Activated CD4-positive, alpha-beta memory T cell treated with anti-CD3 and anti-CD28 coated beads for 36 hours (primary cell): Measurements from ENCODE around the gene CIT. TPM values are rescaled to one million over a fixed set of nuclear protein-coding genes. Genes with fewer than 3 reads are reported as not detected.

ENCODE experiments used
- CTCF ChIA-PET: fragments of 350-600 bp; sonication (Branson Sonifier 250); formaldehyde crosslinking; loops from one replicate; lab custom pipeline; 2021; ENCODE audit warnings: antibody characterized with exemption, inconsistent platforms; lab: Charles Lee
- POLR2A ChIA-PET: fragments of 350-600 bp; sonication (Branson Sonifier 250); formaldehyde crosslinking; loops from one replicate; lab custom pipeline; 2021; ENCODE audit warnings: antibody characterized with exemption; lab: Charles Lee
- DNase-seq: peaks from one replicate; pipeline ENCODE4 v3.0.0-alpha.2; 2020
- H3K27ac Mint-ChIP-seq: one replicate; pipeline ENCODE4 v1.8.0; 2021; ENCODE audit warnings: mixed read lengths
- H3K27me3 Mint-ChIP-seq: one replicate; pipeline ENCODE4 v1.8.0; 2021; ENCODE audit warnings: mixed read lengths
- H3K36me3 Mint-ChIP-seq: one replicate; pipeline ENCODE4 v1.8.0; 2021; ENCODE audit warnings: mixed read lengths
- H3K4me1 Mint-ChIP-seq: one replicate; pipeline ENCODE4 v1.8.0; 2021; ENCODE audit warnings: low read depth, mixed read lengths
- H3K4me3 Mint-ChIP-seq: one replicate; pipeline ENCODE4 v1.8.0; 2021; ENCODE audit warnings: mild to moderate bottlenecking, mixed read lengths
- H3K9me3 Mint-ChIP-seq: one replicate; pipeline ENCODE4 v1.8.0; 2021; ENCODE audit warnings: mixed read lengths
- intact Hi-C: fragments of 100-400 bp; cut with micrococcal nuclease; formaldehyde crosslinking; loops from one replicate; pipeline ENCODE4 v1.15.1; 2023
- total RNA-seq, 2 experiments: library from RNA; stranded (reverse); gene quantifications; one replicate each; pipeline ENCODE4 v1.2.3, GENCODE V29; 2021

CIT gene
- total RNA-seq, 2 experiments from 2014 or later, result 57.5 to 61.7 TPM

DNA sequence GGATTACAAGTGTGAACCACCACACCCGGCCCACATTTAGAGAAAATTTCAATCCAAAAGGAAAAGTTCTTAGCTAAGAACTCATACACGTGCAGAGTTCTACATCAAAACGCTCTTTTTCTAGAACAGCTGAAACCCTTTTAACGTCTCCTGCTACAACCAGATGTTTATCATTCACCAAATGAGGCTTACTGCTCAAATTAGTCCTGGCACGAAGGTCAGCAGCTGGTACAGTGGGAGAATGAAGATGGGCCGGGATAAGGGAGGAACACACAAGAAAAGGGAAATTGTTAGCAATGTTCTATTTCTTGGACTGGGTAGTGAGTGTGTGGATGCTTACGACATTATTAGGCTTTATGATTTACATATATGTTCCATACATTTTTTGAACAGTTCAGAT, 171.9 kb downstream of the CIT start:
- H3K27me3 Mint-ChIP-seq, result no peaks in the 10 kb centered on the region
- DNase-seq, result no peak
- CTCF ChIA-PET, result no interaction called here
- POLR2A ChIA-PET, result no interaction called here
- no peak overlapping the region for H3K4me3 Mint-ChIP-seq
- no peaks in the 10 kb centered on the region for H3K9me3 Mint-ChIP-seq
- H3K27ac Mint-ChIP-seq, result no peak overlapping the region
- intact Hi-C loops, result no loop called here
- peaks cover 19% of the 10 kb centered on the region for H3K36me3 Mint-ChIP-seq
- no peaks in the 10 kb centered on the region for H3K4me1 Mint-ChIP-seq

DNA sequence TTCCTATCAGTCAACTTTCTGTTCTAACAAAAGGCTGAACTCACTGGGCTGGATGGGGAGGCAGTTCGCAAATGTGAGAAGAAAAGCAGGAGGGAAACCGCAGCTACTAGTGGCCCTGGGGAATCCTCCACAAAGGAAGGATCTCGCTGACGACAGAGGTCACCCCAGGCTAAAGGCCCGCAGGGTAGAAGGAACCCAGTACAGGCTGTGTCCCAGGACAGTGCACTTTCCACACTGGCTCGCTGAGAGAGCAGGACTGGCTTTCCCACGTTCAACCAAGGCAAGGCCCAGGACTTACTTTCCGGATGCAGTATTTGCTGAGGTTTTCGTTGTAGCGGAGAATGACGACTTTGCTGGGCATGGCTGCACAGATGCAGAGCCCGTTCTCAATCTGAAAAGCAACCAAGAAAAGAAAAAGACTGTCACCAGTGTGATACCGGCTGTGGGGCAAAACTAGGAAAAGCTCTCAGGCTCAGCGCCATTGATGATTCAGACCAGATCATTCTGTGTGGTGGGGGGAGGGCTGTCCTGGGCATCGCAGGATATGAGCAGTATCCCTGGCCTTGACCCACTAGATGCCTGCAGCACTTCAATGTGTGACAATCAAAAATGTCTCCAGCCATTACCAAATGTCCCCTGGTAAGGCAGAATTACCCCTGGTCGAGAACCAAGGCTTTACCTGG, 172.9 kb downstream of the CIT start:
- Mint-ChIP-seq H3K36me3 (peaks cover 14% of the 10 kb centered on the region), H3K9me3 (no peaks in the 10 kb centered on the region), H3K4me1 (no peaks in the 10 kb centered on the region), H3K4me3 (no peak overlapping the region), H3K27ac (no peak overlapping the region), H3K27me3 (no peaks in the 10 kb centered on the region)
- ChIA-PET POLR2A (no interaction called here), CTCF (no interaction called here)
- no peak for DNase-seq
- intact Hi-C loops, result no loop called here

DNA sequence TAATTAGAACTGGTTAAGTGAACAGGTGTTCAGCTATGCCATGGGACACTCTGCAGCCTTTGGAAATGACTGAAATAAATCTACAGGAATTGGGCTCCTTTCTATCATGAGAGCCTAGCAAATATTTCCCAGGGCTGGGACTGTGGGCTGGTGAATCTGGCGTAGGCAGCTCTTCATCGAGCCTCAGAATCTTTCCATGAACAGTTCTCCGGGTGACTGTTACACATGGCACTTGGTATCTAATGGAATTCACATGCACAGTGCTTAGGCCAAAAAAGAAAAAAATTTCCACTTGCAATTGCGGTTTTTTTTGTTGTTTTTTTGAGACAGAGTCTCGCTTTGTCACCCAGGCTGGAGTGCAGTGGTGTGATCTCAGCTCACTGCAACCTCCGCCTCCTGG, 177.0 kb downstream of the CIT start:
- POLR2A ChIA-PET, result interaction anchor here (0.6 kb wide), 1 partner anchor 459 kb away, joined by 4 read pairs; no protein-coding TSS in a partner anchor
- DNase-seq, result no peak
- Mint-ChIP-seq H3K27me3 (no peaks in the 10 kb centered on the region), H3K36me3 (peaks cover 4% of the 10 kb centered on the region), H3K9me3 (no peaks in the 10 kb centered on the region), H3K4me1 (no peaks in the 10 kb centered on the region), H3K27ac (no peak overlapping the region), H3K4me3 (no peak overlapping the region)
- intact Hi-C loops, result no loop called here
- CTCF ChIA-PET, result no interaction called here

DNA sequence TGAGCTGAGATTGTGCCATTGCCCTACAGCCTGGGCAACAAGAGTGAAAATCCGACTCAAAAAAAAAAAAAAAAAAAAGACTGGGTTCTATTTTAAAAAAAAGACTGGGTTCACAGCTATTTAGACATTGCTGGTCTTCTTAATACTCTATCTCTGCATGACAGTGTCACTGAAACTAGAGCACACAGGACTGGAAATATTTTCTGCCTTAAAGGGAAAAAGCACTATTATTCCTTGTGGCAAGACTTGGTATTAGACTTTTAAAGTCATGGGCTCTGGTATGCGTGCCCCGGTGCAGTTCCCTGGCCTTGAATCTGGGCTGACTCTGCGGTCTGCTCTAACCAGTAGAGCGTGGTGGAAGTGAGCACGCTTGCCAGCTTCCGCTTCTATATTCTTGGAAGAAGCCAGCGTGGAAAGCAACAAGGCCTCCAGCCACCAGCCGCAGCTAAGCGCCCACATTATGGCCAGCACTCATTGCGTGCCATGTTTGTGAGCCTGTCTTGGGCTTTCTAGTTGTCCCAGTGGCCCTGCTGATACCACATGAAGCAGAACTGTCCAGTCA, 177.8 kb downstream of the CIT start:
- ChIA-PET CTCF (no interaction called here), POLR2A (interaction anchor here (0.6 kb wide), 1 partner anchor 460 kb away, joined by 4 read pairs; no protein-coding TSS in a partner anchor)
- Mint-ChIP-seq H3K36me3 (peaks cover 4% of the 10 kb centered on the region), H3K9me3 (no peaks in the 10 kb centered on the region), H3K4me3 (no peak overlapping the region), H3K27me3 (no peaks in the 10 kb centered on the region), H3K4me1 (no peaks in the 10 kb centered on the region), H3K27ac (no peak overlapping the region)
- intact Hi-C loops, result no loop called here
- DNase-seq, result no peak

DNA sequence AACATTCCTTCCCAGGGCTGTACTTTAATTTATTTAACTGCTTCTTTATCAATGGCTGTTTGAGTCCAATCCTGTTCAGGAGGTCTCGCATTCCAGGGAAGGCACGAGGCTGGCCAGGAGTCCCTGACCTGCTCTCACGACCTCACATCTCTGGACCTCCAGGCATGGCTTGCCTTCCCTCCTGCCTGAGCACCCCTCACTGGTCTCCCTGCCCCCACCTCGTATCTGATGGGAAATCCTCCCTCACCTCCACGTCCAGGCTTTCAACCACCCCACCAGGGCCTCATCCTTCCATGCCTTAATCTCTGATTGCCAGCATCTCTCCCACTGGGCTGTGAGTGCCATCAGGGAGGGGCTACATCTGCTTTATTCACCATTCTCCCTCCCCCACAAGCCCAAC, 180.2 kb downstream of the CIT start:
- H3K27ac Mint-ChIP-seq, result no peak overlapping the region
- ChIA-PET CTCF (no interaction called here), POLR2A (no interaction called here)
- H3K27me3 Mint-ChIP-seq, result no peaks in the 10 kb centered on the region
- H3K9me3 Mint-ChIP-seq, result no peaks in the 10 kb centered on the region
- intact Hi-C loops, result no loop called here
- H3K4me1 Mint-ChIP-seq, result no peaks in the 10 kb centered on the region
- H3K4me3 Mint-ChIP-seq, result no peak overlapping the region
- peaks cover 4% of the 10 kb centered on the region for H3K36me3 Mint-ChIP-seq
- no peak for DNase-seq

DNA sequence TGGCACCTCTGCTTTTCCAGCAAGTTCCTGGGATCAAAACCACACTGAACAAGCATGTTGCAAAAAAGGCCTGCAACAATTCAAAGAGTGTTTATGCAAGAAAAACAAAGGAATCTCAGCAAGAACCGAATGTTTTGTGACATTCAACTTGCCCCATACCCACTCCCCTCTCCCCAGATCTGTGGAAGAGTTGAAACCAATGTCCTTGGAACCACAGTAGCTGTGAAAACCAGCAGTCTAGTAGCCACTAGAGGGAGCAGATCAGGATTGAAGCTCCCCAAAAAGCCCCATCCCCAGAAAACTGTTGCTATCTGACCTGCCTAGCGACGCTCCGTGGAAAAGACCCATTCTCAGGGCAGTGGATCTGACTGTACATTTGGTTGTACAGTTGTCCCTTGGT, 182.1 kb downstream of the CIT start:
- ChIA-PET CTCF (interaction anchor here (1.0 to 1.5 kb wide), 2 partner anchors 16 to 208 kb away, joined by 4 read pairs; no protein-coding TSS in a partner anchor), POLR2A (no interaction called here)
- no peaks in the 10 kb centered on the region for H3K27me3 Mint-ChIP-seq
- DNase-seq, result no peak
- peaks cover 5% of the 10 kb centered on the region for H3K36me3 Mint-ChIP-seq
- H3K4me3 Mint-ChIP-seq, result no peak overlapping the region
- H3K4me1 Mint-ChIP-seq, result no peaks in the 10 kb centered on the region
- intact Hi-C loops, result no loop called here
- no peaks in the 10 kb centered on the region for H3K9me3 Mint-ChIP-seq
- H3K27ac Mint-ChIP-seq, result no peak overlapping the region

DNA sequence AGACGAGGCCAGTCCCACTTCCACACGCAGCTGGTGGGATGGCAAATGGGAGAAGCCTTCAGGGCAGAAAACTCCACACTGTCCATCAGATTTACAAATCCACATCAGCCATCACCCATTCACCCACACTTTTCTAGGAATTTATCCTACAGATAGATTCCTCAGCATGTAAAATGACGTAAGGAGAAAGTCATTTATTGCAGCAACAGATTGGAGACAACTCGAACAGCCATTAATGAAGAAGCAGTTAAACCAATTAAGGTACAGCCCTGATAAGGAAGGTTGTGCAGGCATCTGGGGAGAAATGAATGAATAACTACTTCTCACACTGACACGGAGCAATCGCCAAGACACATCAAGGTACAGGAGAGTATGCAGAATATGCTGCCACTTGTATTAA, 183.0 kb downstream of the CIT start:
- no peak for DNase-seq
- Mint-ChIP-seq H3K27me3 (no peaks in the 10 kb centered on the region), H3K9me3 (no peaks in the 10 kb centered on the region), H3K4me1 (no peaks in the 10 kb centered on the region), H3K27ac (no peak overlapping the region), H3K36me3 (peaks cover 5% of the 10 kb centered on the region), H3K4me3 (no peak overlapping the region)
- ChIA-PET POLR2A (no interaction called here), CTCF (no interaction called here)
- intact Hi-C loops, result no loop called here

DNA sequence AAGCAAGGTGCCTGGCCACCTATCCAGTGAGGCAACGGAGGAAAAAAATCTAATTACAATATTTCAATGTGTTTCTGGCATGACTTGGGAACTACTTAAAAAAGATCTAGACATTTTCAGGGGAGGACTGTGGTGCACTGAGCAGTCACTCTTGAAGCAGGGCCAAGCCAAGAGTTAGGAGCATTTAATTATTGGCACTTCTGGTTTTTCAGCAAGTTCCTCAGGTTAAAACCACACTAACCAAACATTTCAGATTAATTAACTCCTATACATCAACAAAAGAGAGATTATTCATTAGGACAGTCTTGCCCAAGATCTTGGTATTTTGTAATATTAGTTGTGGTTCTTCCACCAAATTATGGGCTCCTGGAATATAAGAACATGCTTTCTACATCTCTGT, 183.6 kb downstream of the CIT start:
- CTCF ChIA-PET, result no interaction called here
- Mint-ChIP-seq H3K4me3 (no peak overlapping the region), H3K27ac (no peak overlapping the region), H3K36me3 (peaks cover 5% of the 10 kb centered on the region), H3K4me1 (no peaks in the 10 kb centered on the region), H3K27me3 (no peaks in the 10 kb centered on the region), H3K9me3 (no peaks in the 10 kb centered on the region)
- DNase-seq, result no peak
- intact Hi-C loops, result no loop called here
- POLR2A ChIA-PET, result no interaction called here

DNA sequence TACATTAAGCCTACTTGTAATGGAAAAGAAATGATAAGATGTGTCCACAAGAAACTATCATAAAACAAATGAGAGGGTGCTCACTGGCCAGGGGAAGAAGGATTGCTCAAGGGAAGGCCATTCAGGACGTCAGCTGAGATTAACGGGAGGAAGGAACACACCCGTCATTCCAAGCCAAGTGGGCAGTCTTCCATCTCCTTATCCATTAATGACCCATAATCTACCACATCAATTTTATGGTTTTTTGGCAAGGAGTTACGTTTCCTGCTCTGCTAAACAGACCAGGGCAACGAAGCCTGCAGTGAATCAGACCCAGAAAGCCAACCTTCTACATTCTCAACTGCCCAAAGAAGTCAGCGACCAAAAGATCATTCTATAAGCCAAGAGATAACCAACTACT, 184.1 kb downstream of the CIT start:
- no peak overlapping the region for H3K4me3 Mint-ChIP-seq
- POLR2A ChIA-PET, result no interaction called here
- H3K27ac Mint-ChIP-seq, result no peak overlapping the region
- no peaks in the 10 kb centered on the region for H3K27me3 Mint-ChIP-seq
- H3K9me3 Mint-ChIP-seq, result no peaks in the 10 kb centered on the region
- H3K36me3 Mint-ChIP-seq, result peaks cover 6% of the 10 kb centered on the region
- no peaks in the 10 kb centered on the region for H3K4me1 Mint-ChIP-seq
- intact Hi-C loops, result no loop called here
- DNase-seq, result no peak
- CTCF ChIA-PET, result no interaction called here

DNA sequence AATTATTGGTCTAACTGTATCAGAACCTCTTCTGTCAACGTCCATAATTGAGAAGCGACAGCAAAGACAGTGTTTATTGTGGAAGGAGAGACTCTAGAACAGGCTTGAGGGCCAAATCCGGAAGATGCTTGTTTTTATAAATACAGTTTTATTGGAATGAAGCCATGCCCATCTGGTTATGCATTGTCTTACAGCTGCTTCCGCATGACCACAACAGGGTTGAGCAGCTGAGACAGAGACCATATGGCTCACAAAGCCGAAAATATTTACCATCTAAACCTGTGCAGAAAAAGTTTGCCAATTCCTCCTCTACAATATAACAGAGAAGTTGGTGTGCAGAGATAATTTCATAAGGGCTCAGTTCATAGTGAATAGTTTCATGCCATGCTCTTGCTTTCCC, 184.7 kb downstream of the CIT start:
- intact Hi-C loops, result no loop called here
- Mint-ChIP-seq H3K27me3 (no peaks in the 10 kb centered on the region), H3K4me3 (no peak overlapping the region)

DNA sequence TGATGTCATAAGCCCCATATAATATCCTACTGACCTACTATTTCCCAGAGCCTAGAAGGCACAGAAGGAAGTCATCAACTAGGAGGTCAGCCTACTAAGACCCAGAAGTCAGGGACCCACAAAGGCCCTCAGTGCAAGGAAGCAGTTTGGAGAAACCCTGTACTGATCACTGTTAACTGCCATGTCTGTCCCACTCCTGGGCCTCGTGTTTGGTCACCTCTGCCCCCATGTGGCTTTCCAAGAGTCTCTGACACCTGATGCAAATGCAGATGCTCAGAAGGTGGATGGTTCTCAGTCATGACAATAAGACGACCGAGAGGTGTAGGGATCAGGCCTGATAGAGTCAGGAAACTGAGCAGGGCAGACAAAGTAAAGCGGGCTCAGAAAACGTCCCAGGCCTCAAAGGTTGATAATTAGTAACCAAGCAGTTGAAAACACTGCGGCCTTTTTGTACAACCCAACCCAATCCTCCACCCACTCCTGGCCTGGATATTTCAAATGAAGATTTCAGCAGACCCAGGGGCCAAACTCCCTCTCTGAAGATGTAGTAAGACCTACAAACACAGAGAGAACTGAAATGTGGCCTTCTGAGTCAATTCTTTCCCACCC, 185.8 kb downstream of the CIT start:
- H3K9me3 Mint-ChIP-seq, result no peaks in the 10 kb centered on the region
- no peak overlapping the region for H3K4me3 Mint-ChIP-seq
- peaks cover 4% of the 10 kb centered on the region for H3K36me3 Mint-ChIP-seq
- no peak overlapping the region for H3K27ac Mint-ChIP-seq
- CTCF ChIA-PET, result interaction anchor here (0.7 kb wide), 1 partner anchor 332 kb away, joined by 3 read pairs; no protein-coding TSS in a partner anchor
- H3K27me3 Mint-ChIP-seq, result no peaks in the 10 kb centered on the region
- no peak for DNase-seq
- POLR2A ChIA-PET, result no interaction called here
- intact Hi-C loops, result no loop called here
- no peaks in the 10 kb centered on the region for H3K4me1 Mint-ChIP-seq

More for the DNA sequence above, 184.7 kb downstream of the CIT start:
- ChIA-PET CTCF (no interaction called here), POLR2A (no interaction called here)
- Mint-ChIP-seq H3K27ac (no peak overlapping the region), H3K4me1 (no peaks in the 10 kb centered on the region), H3K36me3 (peaks cover 6% of the 10 kb centered on the region), H3K9me3 (no peaks in the 10 kb centered on the region)
- no peak for DNase-seq

DNA sequence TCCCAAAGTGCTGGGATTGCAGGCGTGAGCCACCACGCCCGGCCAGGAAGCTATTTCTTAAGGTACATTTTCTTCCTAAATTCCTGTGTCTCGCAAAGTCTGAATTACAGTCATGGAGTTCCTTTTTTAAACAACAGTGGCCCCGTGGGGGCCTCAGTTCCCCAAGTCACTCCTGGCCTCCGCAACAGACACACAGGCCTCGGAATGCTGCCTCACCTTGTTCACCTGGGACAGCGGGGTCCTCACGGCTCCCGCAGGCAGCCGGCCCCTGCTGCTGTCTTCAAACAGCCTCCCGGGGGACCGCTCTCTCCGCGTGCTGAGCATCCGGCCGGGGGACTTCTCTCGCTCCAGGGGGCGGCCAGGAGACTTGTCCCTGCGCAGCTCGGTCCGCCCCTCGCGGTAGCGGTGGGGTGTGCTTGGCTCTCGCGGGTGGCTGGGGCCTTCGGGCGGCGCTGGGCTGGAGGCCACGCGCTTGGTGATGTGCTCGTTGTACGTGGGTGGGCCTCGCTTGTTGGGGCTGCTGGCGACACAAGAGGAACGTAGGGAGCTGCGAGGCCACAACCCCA, 187.1 kb downstream of the CIT start:
- Mint-ChIP-seq H3K27ac (no peak overlapping the region), H3K9me3 (no peaks in the 10 kb centered on the region), H3K4me1 (no peaks in the 10 kb centered on the region), H3K36me3 (peaks cover 6% of the 10 kb centered on the region), H3K27me3 (no peaks in the 10 kb centered on the region), H3K4me3 (no peak overlapping the region)
- DNase-seq, result no peak
- ChIA-PET CTCF (interaction anchor here (0.6 kb wide), 1 partner anchor 33 kb away, joined by 5 read pairs; no protein-coding TSS in a partner anchor), POLR2A (no interaction called here)
- intact Hi-C loops, result loop anchor here (10.0 kb wide), 1 partner anchor 95 kb away; no protein-coding TSS in a partner anchor
